Neural cell (in vitro differentiated cells): ENCODE measurements around the gene PCBD1. TPM values are rescaled to one million over a fixed set of nuclear protein-coding genes. Genes with fewer than 3 reads are reported as not detected.
A peak's percentile ranks its signal among the peaks of the same experiment; 100 is the strongest.

Experiments
- H2AFZ ChIP-seq: fragments of 200-600, 300-800 bp; sonication (generic), shearing (Covaris generic); 2 replicates; pipeline ENCODE4 v1.6.0; 2014; ENCODE audit warnings: low read depth, mild to moderate bottlenecking, antibody characterized with exemption, low read length, moderate library complexity
- H3F3A ChIP-seq: fragments of 200-600 bp; shearing (Covaris generic); 2 replicates; pipeline ENCODE4 v1.6.1; 2016; ENCODE audit warnings: mild to moderate bottlenecking, moderate library complexity, mixed read lengths, antibody characterized with exemption, low read length; ENCODE audit not compliant: insufficient read depth, poor library complexity, severe bottlenecking
- H3K27ac ChIP-seq: fragments of 200-600, 300-800 bp; sonication (generic), shearing (Covaris generic); 2 replicates; pipeline ENCODE4 v1.5.1; 2014; ENCODE audit warnings: mild to moderate bottlenecking, low read length, moderate library complexity
- H3K27me3 ChIP-seq: fragments of 300-800, 200-600 bp; sonication (generic), shearing (Covaris generic); 2 replicates; pipeline ENCODE4 v1.6.0; 2014; ENCODE audit warnings: mild to moderate bottlenecking, low read depth, low read length, moderate library complexity; ENCODE audit not compliant: insufficient read depth
- H3K36me3 ChIP-seq: fragments of 300-800, 200-600 bp; sonication (generic), shearing (Covaris generic); 2 replicates; pipeline ENCODE4 v1.5.1; 2014; ENCODE audit warnings: mild to moderate bottlenecking, antibody characterized with exemption, low read length, moderate library complexity; ENCODE audit not compliant: insufficient read depth
- H3K4me2 ChIP-seq: fragments of 300-800, 200-600 bp; sonication (generic), shearing (Covaris generic); 2 replicates; pipeline ENCODE4 v1.6.0; 2014; ENCODE audit warnings: mild to moderate bottlenecking, low read length
- H3K4me3 ChIP-seq: fragments of 300-800, 200-600 bp; sonication (generic), shearing (Covaris generic); 2 replicates; pipeline ENCODE4 v1.5.1; 2014; ENCODE audit warnings: mild to moderate bottlenecking, low read length, moderate library complexity
- H3K79me2 ChIP-seq: fragments of 200-600 bp; shearing (Covaris generic); replicated peaks from 2 replicates; pipeline ENCODE4 v1.6.0; 2014; ENCODE audit warnings: mild to moderate bottlenecking, low read length, moderate library complexity; ENCODE audit not compliant: insufficient read depth
- H3K9ac ChIP-seq: fragments of 300-800, 200-600 bp; sonication (generic), shearing (Covaris generic); 2 replicates; pipeline ENCODE4 v1.6.1; 2016; ENCODE audit warnings: mild to moderate bottlenecking, low read length, mixed read lengths
- H3K9me2 ChIP-seq: fragments of 200-600 bp; shearing (Covaris generic); 2 replicates; pipeline ENCODE4 v1.6.1; 2016; ENCODE audit warnings: mild to moderate bottlenecking, low read length, mixed read lengths; ENCODE audit not compliant: insufficient read depth
- H3K9me3 ChIP-seq: fragments of 200-600, 300-800 bp; sonication (generic), shearing (Covaris generic); 2 replicates; pipeline ENCODE4 v1.6.1; 2016; ENCODE audit warnings: mild to moderate bottlenecking, mixed run types, low read length, moderate library complexity, mixed read lengths
- H4K20me1 ChIP-seq: fragments of 200-600 bp; shearing (Covaris generic); 2 replicates; pipeline ENCODE4 v1.6.1; 2016; ENCODE audit warnings: mild to moderate bottlenecking, mixed run types; ENCODE audit not compliant: insufficient read depth
- CTCF ChIP-seq: fragments of 450-650 bp; IDR thresholded peaks from 2 replicates; pipeline ENCODE4 v1.5.1; 2014; ENCODE audit warnings: antibody characterized with exemption, mild to moderate bottlenecking, moderate library complexity; ENCODE audit not compliant: poor library complexity, severe bottlenecking
- EP300 ChIP-seq: fragments of 450-650 bp; conservative IDR thresholded peaks from 2 replicates; pipeline ENCODE4 v1.6.1; 2014; ENCODE audit warnings: antibody characterized with exemption, mild to moderate bottlenecking, moderate library complexity; ENCODE audit not compliant: poor library complexity, severe bottlenecking
- EZH2 ChIP-seq: fragments of 200-600, 300-800 bp; shearing (Covaris generic), sonication (generic); IDR thresholded peaks from 2 replicates; pipeline ENCODE4 v1.6.1; 2014; ENCODE audit warnings: antibody characterized with exemption, low read length, borderline replicate concordance, mild to moderate bottlenecking; ENCODE audit not compliant: insufficient read depth, poor library complexity, severe bottlenecking
- MXI1 ChIP-seq: fragments of 450-650 bp; conservative IDR thresholded peaks from 2 replicates; pipeline ENCODE4 v1.6.1; 2014; ENCODE audit warnings: antibody characterized with exemption, mild to moderate bottlenecking; ENCODE audit not compliant: poor library complexity, severe bottlenecking
- POLR2AphosphoS5 ChIP-seq: IDR thresholded peaks from 2 replicates; pipeline ENCODE4 v1.6.1; 2012
- RAD21 ChIP-seq: fragments of 450-650 bp; conservative IDR thresholded peaks from 2 replicates; pipeline ENCODE4 v1.6.1; 2014; ENCODE audit warnings: antibody characterized with exemption, mild to moderate bottlenecking, moderate library complexity
- REST ChIP-seq: IDR thresholded peaks from 2 replicates; pipeline ENCODE4 v1.6.1; 2012; ENCODE audit warnings: borderline replicate concordance
- SMC3 ChIP-seq: fragments of 450-650 bp; conservative IDR thresholded peaks from 2 replicates; pipeline ENCODE4 v1.6.1; 2014; ENCODE audit warnings: antibody characterized with exemption, mild to moderate bottlenecking, moderate library complexity; ENCODE audit not compliant: poor library complexity
- TAF1 ChIP-seq: IDR thresholded peaks from 2 replicates; pipeline ENCODE4 v1.6.1; 2012; ENCODE audit warnings: low read depth
- polyA plus RNA-seq: library from polyadenylated mRNA; depleted of rRNA; stranded (reverse); fragments of >200 nt; gene quantifications from 2 replicates; pipeline ENCODE4 v1.2.3, GENCODE V29; 2014

PCBD1 gene
- polyA plus RNA-seq, 1 donor from 2014 or later: 15.8 TPM

- H3K9ac ChIP-seq: no peak overlapping the region
- no peaks in the 10 kb centered on the region for H3K79me2 ChIP-seq
- no peaks in the 10 kb centered on the region for H3K9me2 ChIP-seq
- no peaks in the 10 kb centered on the region for H3K36me3 ChIP-seq
- H2AFZ ChIP-seq: no peak overlapping the region
- no peak overlapping the region for H3K4me2 ChIP-seq
- H3K27me3 ChIP-seq: no peaks in the 10 kb centered on the region
- H3F3A ChIP-seq: no peaks in the 10 kb centered on the region
- H3K4me3 ChIP-seq: no peak overlapping the region
- H3K27ac ChIP-seq: no peak overlapping the region
- no peaks in the 10 kb centered on the region for H4K20me1 ChIP-seq
- no peaks in the 10 kb centered on the region for H3K9me3 ChIP-seq
- TF ChIP-seq MXI1 (no peak), REST (no peak), CTCF (no peak), EZH2 (no peak), POLR2AphosphoS5 (no peak)
Measured at GRCh38 chr10:70884741-70885140, 3.6 kb downstream of the PCBD1 start.

- H2AFZ ChIP-seq: no peak overlapping the region
- no peak overlapping the region for H3K27ac ChIP-seq
- H3K36me3 ChIP-seq: no peaks in the 10 kb centered on the region
- H3K79me2 ChIP-seq: no peaks in the 10 kb centered on the region
- no peaks in the 10 kb centered on the region for H3K9me3 ChIP-seq
- TF ChIP-seq TAF1: no peak
- no peak for TF ChIP-seq MXI1
- TF ChIP-seq SMC3: peak; percentile 92
- TF ChIP-seq EZH2: no peak
- peak; percentile 83 for TF ChIP-seq RAD21
- peak; percentile 85 for TF ChIP-seq CTCF
- no peak for TF ChIP-seq EP300
- TF ChIP-seq POLR2AphosphoS5: no peak
- TF ChIP-seq REST: no peak
- H3K4me3 ChIP-seq: no peak overlapping the region
- H3K9ac ChIP-seq: no peak overlapping the region
- no peaks in the 10 kb centered on the region for H3K9me2 ChIP-seq
- no peaks in the 10 kb centered on the region for H4K20me1 ChIP-seq
- H3K4me2 ChIP-seq: no peak overlapping the region
- no peaks in the 10 kb centered on the region for H3F3A ChIP-seq
- H3K27me3 ChIP-seq: no peaks in the 10 kb centered on the region
Measured at GRCh38 chr10:70880077-70880534, 8.3 kb downstream of the PCBD1 start.
